GM19043 (cell line): ENCODE measurements around the gene GRAMD4.

ENCODE experiments used
- ATAC-seq: cut with Tn5 transposase; IDR thresholded peaks from one replicate; pipeline ENCODE4 v1.9.1; 2021; ENCODE audit warnings: low read depth; ENCODE audit not compliant: unreplicated experiment

The GRAMD4 gene

DNA sequence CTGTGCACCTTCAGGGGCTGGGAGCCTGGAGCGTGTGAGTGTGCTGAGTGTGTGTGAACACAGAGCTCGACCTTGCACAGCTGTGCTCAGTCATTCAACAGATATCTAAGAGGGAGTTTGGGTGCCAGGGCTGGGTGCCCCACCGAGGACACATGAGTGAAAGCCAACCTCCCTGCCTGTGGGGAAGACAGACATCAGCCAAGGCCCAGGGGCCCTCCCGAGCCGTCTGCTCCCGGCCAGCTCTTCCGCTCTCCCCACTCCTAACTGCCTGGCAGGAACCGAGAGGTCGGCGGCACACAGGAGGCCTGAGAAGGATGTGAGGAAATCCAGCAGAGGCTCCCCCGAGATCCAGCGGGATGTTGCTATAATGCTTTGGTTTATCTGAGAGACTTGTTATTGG, 85.9 kb downstream of the GRAMD4 start:
- ATAC-seq = no peak

DNA sequence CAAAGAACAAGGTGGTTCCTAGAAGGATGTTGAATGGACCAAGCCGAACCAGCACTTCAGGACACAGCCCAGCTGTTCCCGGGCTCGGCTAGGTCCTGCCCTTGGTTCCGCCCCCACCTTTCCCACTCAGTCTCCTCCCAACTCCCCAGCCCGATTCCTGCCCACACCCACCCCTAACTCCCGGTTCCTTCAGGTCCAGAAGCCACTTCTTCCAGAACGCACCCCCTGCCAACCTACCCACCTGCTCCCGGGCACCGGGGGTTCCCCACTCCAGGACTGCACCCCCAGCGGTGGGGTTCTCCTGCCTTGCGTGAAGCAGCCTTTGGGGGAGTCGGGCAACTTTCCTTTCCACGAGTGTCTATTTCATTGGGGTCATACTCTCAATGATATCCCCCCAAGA, 87.1 kb downstream of the GRAMD4 start:
- no peak for ATAC-seq

DNA sequence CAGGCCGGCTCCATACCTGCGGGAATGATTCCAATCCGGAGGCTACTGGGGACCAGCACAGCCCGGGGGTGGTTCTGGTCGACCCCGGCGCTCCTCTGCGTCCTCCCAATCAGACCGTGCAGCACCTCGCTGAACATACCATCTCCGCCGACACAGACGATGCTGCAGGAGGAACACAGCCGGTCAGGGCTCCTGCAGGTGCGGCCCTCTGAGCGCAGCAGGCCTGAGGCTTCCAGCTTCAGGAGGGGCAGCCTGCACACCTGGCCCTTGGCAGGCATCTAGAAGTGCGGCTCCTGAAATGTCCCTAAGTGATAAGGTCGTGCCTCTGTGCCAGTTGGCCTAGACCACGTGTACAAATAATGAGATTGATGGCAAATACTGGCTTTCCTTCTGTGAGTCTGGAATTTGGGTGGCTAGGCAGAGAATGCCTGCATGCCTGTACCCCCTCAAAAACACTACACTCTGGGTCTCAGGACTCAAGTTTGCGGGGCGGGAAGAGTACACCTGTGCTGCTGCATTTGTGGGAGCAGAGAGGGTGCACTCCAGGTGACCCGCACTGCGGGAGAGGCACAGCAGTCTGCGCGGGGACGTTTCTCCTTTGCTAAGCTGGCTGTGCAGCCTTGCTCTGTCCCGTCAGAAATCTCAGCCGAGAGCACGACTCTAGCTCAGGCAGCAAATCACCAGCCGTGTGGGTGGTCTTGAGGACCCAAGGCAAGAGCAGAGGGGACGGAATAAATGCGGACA, 87.8 kb downstream of the GRAMD4 start:
- no peak for ATAC-seq

DNA sequence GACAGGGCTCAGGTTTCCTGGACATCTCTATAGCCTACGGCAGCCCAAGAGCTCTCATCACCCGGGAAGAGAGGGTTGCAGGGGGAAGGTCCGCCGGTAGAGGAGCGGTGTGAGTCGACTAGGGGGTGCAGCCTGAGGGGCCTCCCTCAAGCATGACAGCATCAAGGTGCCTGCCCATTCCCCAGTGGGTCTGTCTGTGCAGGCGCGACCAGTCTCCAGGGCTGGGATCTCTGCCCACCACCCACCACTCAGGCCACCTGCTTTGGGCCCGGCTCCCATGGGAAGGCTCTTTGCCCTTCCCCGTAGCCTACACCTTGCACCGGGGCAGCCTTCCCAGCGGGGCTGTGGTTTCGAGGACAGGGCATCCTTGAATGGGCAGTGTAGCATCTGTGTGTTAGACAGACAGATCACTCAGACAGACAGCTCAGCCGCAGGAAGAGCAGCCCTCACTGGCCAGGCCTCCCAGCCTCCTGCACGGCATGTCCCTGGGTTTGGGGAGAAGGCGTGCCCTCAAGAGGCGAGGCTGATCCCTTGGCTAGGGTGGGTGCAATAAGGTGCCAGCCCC, 88.7 kb downstream of the GRAMD4 start:
- ATAC-seq = no peak

DNA sequence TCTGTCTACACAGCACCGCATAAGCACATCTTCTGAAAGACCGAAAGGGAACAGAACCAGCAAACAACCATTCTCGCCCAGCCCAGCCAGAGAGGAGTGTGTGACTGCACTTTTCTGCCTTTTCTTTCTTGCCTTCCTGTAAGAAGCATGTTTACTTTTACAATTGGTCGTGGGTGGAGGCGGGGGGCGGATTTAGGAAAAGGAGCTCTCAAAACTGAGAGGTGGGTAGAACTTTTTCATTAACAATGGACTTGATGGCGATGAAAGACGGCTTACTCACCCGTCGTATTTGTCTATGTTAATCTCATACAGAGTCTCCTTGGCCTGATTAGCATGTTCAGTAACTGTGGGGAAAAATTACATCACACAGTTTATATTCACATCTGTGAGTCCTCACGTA, 90.6 kb downstream of the GRAMD4 start:
- ATAC-seq = no peak

DNA sequence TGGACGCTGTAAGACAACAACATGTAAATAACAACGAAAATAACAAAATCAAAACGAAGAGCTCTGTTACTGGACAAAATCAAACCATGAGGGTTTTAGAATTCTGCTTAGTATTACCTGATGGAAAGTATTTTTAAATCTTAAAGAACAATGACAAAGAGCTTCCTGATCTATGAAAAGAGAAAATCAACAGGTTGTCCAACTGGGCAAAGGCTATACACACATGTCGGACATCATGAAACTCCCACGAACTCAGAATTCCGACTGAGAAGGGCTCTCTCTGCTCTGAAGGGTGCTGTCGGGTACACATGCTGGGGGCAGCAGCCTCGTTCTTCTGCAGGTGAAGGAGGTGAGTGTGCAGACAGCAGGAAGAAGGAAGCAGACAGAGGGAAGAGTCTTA, 92.1 kb downstream of the GRAMD4 start:
- no peak for ATAC-seq

DNA sequence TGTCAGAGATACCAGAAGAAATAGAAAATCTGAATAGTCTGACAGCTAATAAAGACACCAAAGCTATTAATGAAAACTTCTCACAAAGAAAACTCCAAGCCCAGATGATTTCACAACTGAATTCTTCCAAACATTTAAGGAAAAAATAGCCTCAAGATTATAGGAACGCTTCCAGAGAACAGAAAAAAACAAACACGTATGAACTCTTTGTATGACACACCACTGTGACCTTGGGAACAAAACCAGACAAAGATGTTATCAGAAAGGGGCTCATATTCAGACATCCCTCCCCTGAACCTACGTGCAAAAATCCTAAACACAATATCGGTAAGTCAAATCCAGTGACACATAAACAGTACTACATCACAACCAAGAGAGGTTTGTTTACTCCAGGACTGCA, 94.4 kb downstream of the GRAMD4 start:
- no peak for ATAC-seq

DNA sequence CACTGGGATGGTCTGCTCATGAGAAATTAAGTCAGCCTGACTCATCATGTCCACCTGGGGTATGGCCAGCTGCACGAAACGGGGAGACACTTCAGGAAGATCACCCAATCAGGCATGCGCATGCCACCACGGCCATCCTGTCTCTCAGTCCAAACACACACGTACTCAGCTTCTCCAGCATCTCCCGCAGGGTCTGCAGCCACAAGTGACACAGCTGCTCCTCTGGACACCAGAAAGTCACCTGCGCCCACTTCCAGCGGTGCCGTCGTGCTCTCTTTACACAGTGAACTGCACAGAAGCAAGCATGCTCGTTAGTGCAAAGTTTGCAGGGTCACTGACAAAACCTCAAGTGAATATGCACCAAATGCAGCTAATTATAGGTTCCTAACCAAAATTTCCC, 99.7 kb downstream of the GRAMD4 start:
- no peak for ATAC-seq

DNA sequence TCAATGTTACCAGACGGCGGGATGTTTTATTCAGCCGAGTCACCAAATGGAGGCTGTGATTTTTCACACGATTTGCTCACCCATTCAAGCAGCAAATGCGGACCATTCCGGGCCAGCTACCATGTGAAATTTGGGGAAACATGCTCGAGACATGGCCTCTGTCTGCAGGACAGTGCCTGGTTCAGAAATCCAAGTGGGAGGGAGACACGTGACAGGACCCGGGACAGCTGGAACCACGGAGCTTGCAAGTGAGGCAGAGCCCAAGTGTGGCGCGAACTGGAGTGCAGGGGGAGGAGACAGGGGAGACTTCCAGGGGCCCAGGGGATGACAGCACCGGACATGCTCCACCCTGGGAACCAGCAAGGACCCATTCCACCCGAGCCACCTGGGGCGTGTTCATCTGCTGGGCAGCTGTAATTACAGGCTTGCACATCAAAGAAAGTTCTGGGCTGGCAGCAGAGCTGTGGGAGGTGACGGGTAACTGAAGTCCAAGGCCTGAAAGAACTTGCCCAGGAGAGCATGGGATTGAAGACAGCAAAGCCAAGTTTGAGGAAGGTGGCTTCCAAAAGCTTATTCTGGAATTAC, 101.4 kb downstream of the GRAMD4 start:
- no peak for ATAC-seq

DNA sequence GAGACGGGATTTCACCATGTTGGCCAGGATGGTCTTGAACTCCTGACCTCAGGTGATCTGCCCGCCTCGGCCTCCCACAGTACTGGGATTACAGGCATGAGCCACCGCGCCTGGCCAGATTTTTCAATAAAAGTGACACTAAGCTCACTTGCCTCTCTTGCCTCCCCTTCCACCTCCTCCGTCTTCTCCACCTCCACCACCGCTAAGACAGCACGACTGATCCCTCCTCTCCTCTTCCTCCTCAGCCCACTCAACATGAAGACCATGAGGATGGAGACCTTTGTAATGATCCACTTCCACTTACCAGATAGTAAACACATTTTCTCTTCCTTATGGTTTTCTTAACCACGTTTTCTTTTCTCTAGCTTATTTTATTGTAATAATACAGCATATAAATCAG, 103.7 kb downstream of the GRAMD4 start:
- ATAC-seq = no peak

DNA sequence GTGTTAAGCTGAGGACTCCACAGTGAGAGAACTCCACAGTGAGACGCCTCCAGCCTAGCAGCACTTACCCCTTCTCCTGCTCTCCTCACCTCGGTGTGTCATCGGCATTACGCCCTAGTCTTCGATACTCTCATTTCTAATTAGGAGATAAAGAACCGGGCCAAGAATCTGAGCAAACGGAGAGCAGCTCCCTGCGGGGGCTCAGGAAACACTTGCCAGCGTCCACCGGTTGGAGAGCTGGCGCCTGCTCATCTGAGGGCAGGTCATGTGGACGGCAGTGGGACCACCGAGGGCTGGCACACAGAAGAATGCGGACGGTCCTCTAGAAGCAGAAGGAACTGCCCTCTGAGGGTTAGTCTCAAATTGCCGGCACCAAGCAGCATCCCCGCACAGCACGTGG, 104.9 kb downstream of the GRAMD4 start:
- no peak for ATAC-seq

DNA sequence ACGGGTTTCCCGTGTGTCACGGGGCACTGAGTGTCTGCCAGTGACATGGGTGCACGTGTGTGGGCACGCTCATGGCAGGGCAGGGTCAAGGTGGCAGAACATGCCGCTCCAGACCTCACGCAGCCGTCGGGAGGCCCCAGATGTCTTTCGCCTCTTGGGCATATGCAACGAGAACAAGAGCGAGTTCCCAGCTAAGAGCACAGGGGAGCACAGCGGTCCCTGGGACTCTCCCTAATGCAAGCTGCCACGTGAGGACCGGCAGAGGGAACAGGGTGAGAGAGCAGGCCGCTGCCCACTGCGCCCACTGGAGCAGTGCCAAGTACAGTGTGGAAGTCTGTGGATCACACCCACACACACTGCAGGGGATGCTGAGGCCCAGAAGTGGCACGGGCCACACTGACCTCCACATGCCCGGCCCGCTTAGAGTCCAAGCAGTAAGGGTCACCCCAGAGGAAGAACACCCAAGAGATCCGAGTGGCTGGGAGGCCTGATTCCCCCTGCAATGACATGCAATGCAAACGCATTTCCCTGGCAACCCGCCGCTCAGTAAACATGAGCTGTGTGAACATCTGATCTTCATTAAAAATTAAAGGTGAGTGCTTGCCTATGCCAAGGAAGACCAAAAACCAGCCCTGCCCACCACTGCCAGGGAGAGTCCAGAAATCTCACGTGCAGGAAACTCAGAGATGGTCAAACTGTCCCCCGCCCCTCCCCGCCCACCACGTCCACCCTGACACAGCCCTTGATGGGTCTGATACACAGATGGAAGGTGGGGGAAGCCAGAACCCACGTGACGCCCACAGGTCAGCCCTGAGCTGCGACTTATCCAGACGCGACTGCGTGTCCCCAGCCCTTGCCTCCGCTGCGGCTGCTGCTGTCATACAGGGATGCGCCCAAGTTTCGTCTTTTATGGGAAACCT, 106.1 kb downstream of the GRAMD4 start:
- no peak for ATAC-seq

DNA sequence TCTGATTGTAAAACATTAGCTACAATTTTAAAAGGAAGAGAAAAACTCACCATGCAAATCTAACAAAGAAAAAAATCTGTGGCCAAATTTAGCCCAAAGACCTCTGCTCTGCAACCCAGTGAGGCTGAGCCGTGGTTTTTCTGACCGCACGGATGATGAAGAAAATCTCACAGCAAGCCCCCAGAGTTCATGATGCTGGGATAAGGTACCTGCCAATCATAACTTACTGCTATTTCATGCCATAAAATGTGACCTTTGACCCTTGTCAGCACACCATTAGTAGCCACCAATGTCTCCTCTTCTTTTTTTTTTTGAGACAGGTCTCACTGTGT, 106.8 kb downstream of the GRAMD4 start:
- ATAC-seq = no peak

DNA sequence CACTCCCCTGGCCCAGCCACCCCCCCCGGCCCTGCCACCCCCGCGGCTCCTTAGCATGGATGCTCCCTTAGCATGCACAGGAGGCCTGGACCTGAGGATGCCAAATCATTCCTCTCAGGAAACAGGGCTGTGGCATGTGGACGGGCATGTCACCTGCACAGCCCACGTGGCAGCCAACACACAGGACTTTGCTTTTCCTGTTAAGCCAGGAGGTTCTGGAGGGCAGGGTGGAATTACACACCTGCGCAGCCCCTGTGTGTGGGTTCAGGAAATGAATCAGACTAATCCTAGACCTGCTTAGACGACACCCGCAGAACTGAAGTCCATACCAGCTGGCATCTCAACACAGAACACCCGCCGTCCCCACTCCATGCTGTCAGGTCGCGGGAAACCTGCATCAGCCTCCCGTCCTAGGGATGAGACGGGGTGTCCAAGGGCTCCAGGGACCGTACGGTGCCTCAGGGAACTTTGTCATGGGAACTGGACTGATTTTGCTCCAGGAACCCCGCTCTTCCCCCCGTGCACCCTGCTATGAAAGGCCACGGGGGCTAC, 107.7 kb downstream of the GRAMD4 start:
- no peak for ATAC-seq

DNA sequence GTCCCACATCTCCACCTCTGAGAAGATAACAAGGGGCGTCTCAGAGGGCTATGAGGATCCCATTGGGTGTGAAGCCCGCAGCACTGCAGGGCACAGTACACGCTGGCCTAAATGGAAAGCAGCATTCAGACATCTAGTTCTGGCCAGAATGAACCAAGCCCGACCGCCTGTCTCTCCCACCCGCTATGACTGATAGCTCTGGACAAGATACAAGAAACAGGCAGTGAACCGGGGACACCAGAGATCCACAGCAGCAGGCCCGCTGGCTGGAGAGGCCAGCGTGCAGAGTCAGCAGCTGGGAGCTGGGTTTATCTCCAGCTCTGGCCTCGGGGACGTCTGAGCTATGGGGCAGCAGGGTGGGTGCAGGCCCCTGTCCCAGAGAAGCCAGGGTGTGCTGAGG, 108.3 kb downstream of the GRAMD4 start:
- ATAC-seq = no peak
